Measurements from ENCODE around the gene ARHGAP10.

The ARHGAP10 gene

GRCh38 chr4:148052448-148052847, 320.6 kb downstream of the ARHGAP10 start:
- TF ChIP-seq ZNF274 (IDR thresholded peaks at IDR 0.05; ENCODE audit: low read depth, low read length) = no peak
- H3K4me3 ChIP-seq (ENCODE audit: low read length) = no peak overlapping the region

- no peak for TF ChIP-seq ZNF274 (IDR thresholded peaks at IDR 0.05; ENCODE audit: low read depth, low read length)
Observed at GRCh38 chr4:148053298-148054003, 321.6 kb downstream of the ARHGAP10 start.

GRCh38 chr4:148054275-148054674, 322.4 kb downstream of the ARHGAP10 start:
- TF ChIP-seq ZNF274 (IDR thresholded peaks at IDR 0.05; ENCODE audit: low read depth, low read length) = no peak
- no peak overlapping the region; the same call in 1 of the 2 replicates for H3K4me3 ChIP-seq (ENCODE audit: low read length)

More at GRCh38 chr4:148053298-148054003, 321.6 kb downstream of the ARHGAP10 start:
- no peak overlapping the region for H3K4me3 ChIP-seq (ENCODE audit: low read length)

DNA sequence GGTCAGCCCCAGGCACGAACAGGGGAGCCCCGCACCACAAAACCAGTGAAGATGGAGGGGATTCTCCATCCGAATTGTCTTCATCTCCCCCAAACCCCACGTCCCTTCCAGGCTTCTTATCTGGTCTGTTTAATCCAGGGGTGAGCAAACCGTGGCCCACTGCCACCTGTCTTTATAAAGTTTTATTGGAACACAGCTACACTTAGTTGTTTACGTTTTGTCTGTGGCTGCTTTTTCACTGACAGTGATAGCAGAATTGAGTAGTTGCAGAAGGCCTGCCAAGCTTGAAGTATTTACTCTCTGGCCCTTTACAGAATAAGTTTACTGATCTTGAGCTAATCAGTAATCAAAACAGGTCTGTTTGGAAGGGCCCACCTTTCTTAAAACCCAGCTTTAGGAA, 324.0 kb downstream of the ARHGAP10 start:
- no peak overlapping the region; the same call in 1 of the 2 replicates for H3K4me3 ChIP-seq (ENCODE audit: low read length)
- no peak for TF ChIP-seq ZNF274 (IDR thresholded peaks at IDR 0.05; ENCODE audit: low read depth, low read length)

GRCh38 chr4:148056879-148057278, 325.0 kb downstream of the ARHGAP10 start:
- no peak overlapping the region; the same call in 1 of the 2 replicates for H3K4me3 ChIP-seq (ENCODE audit: low read length)

GRCh38 chr4:148057516-148057915, 325.6 kb downstream of the ARHGAP10 start:
- TF ChIP-seq ZNF274 (IDR thresholded peaks at IDR 0.05; ENCODE audit: low read depth, low read length) = no peak
- H3K4me3 ChIP-seq (ENCODE audit: low read length) = no peak overlapping the region; the same call in 1 of the 2 replicates

More at GRCh38 chr4:148056879-148057278, 325.0 kb downstream of the ARHGAP10 start:
- no peak for TF ChIP-seq ZNF274 (IDR thresholded peaks at IDR 0.05; ENCODE audit: low read depth, low read length)

DNA sequence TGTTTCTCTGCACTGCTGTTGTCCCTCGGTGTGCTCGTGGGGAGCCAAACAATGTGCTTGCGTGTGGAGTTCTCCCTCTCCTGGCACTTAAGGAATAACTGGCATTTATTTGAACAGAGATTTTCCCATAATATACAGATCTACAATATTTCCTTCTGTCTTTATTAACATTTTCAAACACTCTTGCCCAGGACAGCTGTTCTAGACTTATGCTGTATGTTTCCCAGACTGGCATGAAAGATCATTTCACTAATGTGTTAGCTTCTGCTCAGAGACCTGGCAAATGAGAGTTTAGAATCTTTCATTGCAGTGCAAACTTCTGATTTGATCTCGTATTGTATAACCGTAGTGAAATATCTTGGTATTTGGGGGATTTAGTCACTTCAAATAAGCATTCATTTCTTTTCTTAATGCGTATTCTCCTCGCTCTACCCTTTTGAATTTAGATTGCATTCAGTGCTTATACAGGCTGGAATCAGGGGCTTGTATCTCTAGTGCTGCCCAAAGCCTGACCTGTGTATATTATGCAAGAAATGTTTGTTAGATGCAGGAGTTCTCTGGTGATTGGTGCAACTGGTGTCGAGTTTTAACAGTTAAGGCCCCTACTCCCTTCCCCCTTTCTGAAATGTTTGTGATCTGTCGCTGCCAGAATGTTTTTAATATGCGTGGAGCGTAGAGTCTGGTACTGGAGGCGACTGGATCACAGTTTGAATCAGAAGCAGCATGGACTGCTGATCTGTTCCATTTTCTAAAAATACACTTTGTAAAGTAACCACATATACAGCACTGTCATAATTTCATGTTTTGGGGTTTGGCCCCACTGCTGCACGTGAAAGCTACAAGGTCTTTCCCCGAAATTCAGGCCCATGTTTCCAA, 326.3 kb downstream of the ARHGAP10 start:
- no peak overlapping the region; the same call in 1 of the 2 replicates for H3K4me3 ChIP-seq (ENCODE audit: low read length)
- TF ChIP-seq ZNF274 (IDR thresholded peaks at IDR 0.05; ENCODE audit: low read depth, low read length) = no peak

DNA sequence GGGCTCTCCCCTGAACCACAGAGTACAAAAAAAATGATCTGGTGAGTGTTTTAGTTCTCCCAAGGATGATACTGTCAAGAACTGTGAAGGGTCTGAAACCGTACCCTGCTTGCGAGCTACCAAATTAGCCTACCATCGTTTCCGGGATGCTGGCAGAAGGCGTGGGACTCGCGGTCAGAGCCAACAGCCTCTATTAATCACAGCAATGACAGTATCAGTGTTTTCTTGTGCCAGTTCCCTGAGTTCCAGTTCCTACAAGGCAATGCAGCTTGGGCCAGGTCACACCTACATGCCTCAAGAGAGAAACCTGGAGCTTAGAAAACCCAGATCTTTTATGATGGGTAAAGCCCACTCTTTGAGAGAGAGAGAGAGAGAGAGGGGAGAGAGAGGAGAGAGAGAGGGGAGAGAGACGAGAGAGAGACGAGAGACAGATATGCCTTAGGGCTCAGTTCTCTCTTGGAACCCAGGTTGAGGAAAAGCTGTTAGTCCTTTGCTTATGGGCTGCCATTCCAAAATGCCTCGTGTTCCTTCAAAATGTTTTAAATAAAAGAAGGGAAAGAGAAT, 327.8 kb downstream of the ARHGAP10 start:
- TF ChIP-seq ZNF274 (IDR thresholded peaks at IDR 0.05; ENCODE audit: low read depth, low read length) = no peak
- no peak overlapping the region for H3K4me3 ChIP-seq (ENCODE audit: low read length)

GRCh38 chr4:148060264-148061140, 328.6 kb downstream of the ARHGAP10 start:
- no peak for TF ChIP-seq ZNF274 (IDR thresholded peaks at IDR 0.05; ENCODE audit: low read depth, low read length)
- H3K4me3 ChIP-seq (ENCODE audit: low read length) = peak overlapping the region; percentile 33; the same call in 1 of the 2 replicates

- no peak overlapping the region for H3K4me3 ChIP-seq (ENCODE audit: low read length)
- no peak for TF ChIP-seq ZNF274 (IDR thresholded peaks at IDR 0.05; ENCODE audit: low read depth, low read length)
Observed at GRCh38 chr4:148061141-148061481, 329.2 kb downstream of the ARHGAP10 start.

GRCh38 chr4:148061795-148062194, 329.9 kb downstream of the ARHGAP10 start:
- no peak for TF ChIP-seq ZNF274 (IDR thresholded peaks at IDR 0.05; ENCODE audit: low read depth, low read length)
- H3K4me3 ChIP-seq (ENCODE audit: low read length) = no peak overlapping the region

DNA sequence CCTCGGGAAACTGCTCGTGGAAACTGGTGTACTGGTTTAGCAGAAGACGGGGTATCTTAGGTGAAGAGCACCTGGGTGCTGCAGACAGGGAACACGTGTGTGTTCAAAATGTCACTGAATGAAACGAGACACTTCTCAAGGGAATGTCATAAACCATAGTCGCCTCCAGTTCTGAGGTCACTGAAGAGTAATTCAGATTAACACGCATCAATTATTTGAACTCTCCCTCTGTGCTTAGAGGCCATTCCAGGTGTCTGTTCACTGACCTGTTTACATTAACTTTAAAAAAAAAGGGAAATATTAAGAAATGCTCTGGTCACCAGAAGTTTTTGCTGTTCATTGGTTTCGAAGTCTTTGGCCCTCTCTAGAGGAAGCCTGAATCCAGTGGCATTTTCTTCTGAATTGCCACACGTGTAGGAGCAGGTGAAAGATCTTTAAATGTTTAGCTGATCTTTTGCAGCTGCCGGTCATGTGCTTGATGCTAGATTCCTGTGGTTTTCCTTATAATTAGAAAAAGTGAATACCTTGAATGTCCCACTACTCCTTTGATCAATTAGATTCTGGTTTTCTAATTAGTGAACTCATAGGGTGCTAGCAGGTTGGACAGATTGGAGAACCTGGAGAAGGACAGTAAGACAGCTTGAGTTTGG, 330.5 kb downstream of the ARHGAP10 start:
- no peak for TF ChIP-seq ZNF274 (IDR thresholded peaks at IDR 0.05; ENCODE audit: low read depth, low read length)
- no peak overlapping the region for H3K4me3 ChIP-seq (ENCODE audit: low read length)

DNA sequence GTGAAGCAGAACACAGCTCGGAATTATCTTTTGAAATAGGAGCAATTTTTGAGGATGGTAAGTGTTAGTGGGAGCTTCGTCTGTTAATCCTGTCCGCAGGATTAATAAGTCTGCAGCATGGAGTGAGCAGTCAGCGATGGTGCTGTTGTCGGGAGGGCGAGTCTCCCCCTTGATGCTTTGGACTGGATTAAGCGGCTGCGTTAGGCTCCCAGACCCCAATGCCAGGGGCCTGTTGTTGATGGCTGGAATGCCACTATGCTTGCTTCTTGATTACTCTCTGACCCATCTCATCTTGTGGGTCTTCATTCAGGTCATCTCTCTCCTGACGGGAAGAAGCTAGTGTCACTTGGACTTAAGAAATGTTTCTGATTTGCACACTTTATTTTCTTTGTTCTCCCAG, 332.6 kb downstream of the ARHGAP10 start:
- TF ChIP-seq ZNF274 (IDR thresholded peaks at IDR 0.05; ENCODE audit: low read depth, low read length) = no peak
- H3K4me3 ChIP-seq (ENCODE audit: low read length) = no peak overlapping the region

Data from GM08714 (cell line).